ENCODE data around the gene TTLL10.

The TTLL10 gene

DNA sequence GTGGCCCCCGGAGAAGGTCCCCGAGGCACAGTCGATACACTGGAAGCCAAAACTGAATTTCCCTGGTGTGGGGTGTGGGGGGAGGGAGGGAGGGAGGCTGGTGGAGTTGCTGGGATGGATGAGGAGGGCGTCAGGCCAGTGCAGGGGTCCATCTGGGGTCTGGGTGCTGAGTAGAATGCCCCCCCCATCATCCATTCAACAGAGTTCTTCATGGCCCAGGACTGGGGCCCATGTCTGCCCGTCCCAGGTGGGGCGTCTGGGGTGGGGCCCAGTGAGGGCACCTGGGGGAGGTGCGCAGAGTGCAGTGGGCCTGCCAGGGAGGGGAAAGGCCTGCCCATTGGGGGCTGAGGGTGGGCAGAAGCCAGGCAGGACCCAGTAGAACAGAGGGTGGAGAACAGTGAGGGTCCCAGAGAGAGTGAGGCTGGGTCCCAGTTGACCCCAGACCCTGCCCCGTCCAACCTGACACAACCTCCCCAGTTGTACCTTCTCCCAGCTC, 30.8 kb downstream of the TTLL10 start:
- Histone ChIP-seq H3K9ac (ENCODE audit: low read depth, low read length) (no peak overlapping the region), H3K36me3 (ENCODE audit: insufficient read depth, low read length) (no peaks in the 10 kb centered on the region), H3K9me3 (ENCODE audit: control insufficient read depth, insufficient read depth, low read length) (no peaks in the 10 kb centered on the region), H3K4me1 (ENCODE audit: insufficient read depth, low read length) (peaks cover 7% of the 10 kb centered on the region; the same call in 1 of the 2 replicates)

DNA sequence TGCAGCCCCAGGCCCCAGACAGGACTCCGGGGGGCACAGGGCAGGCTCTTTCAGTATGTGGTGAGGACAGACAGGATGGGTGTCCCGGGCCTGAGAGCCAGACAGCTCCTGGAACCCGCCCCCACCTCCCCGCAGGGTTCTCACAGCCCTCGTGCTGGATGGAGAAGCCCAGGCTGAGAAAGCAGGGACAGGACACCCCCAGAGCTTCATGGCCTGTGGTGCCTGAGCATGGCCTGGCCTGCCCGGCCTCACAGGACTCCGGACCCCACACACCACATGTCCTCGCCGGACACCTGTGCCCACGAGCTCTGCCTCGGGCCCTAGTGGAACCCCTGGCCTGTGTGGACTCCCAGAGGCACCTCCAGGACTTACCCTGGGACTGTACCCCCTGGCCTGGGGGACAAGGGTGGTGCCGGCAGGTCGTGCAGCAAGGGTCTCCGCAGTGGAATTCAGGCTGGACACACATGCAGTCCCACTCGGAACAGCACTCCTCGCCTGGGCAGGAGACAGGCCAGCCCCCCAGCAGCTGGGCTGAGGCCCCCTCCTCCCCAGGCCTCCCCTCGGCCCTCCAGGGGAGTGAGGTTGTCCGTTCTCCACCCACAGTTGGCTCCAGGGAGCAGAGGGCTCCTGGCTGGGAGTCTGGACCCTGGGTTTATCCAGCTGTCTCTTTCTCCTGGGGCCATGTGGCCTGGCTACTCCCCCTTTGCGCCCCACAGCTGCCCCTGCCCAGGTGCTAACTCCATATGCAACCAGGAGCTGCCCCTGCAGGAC, 31.5 kb downstream of the TTLL10 start:
- Histone ChIP-seq H3K4me1 (ENCODE audit: insufficient read depth, low read length) (peaks cover 7% of the 10 kb centered on the region; the same call in 1 of the 2 replicates), H3K9me3 (ENCODE audit: control insufficient read depth, insufficient read depth, low read length) (no peaks in the 10 kb centered on the region), H3K36me3 (ENCODE audit: insufficient read depth, low read length) (no peaks in the 10 kb centered on the region), H3K9ac (ENCODE audit: low read depth, low read length) (no peak overlapping the region)

DNA sequence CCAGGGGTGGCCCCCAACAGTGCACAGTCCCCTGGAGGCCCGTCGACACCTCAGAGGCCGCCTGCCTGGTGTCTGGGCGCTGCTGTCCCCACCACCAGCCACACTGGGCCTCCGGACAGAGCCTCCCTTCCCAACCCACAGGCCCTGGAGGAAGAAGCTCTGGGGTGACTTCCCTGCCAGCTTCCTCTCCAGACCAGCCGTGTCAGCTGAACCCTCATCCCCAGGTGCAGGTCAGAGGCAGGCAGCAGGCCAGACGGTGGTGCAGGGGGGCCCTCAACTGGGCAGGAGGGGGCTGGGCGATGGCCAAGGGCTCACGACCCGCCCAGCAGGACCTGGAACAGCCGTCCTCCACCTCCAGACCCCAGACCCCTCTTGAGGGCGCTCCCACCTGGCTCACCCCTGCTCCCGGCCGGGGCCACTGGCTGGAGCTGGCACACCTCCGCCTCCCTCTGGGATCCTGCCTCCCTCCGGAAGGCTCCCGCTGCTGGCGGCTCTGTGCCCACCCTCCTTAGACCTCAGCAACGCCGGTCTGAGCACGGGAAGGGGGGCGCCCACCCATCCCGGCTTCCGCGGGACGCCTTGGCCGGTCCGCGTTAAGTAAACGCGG, 32.2 kb downstream of the TTLL10 start:
- Histone ChIP-seq H3K36me3 (ENCODE audit: insufficient read depth, low read length) (no peaks in the 10 kb centered on the region), H3K4me1 (ENCODE audit: insufficient read depth, low read length) (peaks cover 7% of the 10 kb centered on the region; the same call in 1 of the 2 replicates), H3K9ac (ENCODE audit: low read depth, low read length) (peak overlapping the region; percentile 32; the same call in 1 of the 2 replicates), H3K9me3 (ENCODE audit: control insufficient read depth, insufficient read depth, low read length) (no peaks in the 10 kb centered on the region)

DNA sequence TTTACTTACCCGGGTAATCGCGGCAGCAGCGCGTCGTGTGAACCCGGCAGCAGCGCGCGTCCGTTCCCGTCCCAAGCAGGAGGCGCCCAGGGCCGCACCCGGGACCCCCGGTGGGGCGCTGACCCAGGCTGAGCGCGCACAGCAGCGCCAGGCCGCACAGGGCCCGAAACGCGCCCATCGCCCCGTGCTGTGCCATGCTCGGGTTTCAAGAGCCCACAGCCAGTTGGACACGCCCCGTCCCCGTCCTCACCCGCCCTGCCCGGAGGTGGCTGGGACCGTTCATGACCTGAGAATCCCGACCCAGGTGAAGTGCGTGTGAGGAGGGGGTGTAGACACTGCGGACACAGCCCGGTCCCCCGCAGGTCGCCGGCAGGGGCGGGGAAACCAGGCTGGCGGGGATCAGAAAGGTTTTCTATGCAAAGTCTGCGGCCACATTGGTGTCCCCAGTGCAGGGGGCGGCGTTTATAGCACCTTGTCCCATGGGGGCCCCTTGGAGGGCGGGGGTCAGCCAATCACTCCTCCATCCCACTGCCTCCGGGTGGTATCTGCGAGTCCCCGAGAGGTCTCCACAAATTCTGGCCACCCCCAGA, 32.8 kb downstream of the TTLL10 start, which contains the start of gene TNFRSF18:
Gene TNFRSF18 (minus strand): TSS at position 217 of the 590 bp plus-strand sequence. CDS start 21 bp downstream, at position 196.
- Histone ChIP-seq H3K9ac (ENCODE audit: low read depth, low read length) (peak within 1 kb of the TSS; percentile 32), H3K4me1 (ENCODE audit: insufficient read depth, low read length) (peaks cover 7% of the 10 kb centered on the region; the same call in 1 of the 2 replicates), H3K36me3 (ENCODE audit: insufficient read depth, low read length) (no peaks in the 10 kb centered on the region), H3K9me3 (ENCODE audit: control insufficient read depth, insufficient read depth, low read length) (no peaks in the 10 kb centered on the region)

DNA sequence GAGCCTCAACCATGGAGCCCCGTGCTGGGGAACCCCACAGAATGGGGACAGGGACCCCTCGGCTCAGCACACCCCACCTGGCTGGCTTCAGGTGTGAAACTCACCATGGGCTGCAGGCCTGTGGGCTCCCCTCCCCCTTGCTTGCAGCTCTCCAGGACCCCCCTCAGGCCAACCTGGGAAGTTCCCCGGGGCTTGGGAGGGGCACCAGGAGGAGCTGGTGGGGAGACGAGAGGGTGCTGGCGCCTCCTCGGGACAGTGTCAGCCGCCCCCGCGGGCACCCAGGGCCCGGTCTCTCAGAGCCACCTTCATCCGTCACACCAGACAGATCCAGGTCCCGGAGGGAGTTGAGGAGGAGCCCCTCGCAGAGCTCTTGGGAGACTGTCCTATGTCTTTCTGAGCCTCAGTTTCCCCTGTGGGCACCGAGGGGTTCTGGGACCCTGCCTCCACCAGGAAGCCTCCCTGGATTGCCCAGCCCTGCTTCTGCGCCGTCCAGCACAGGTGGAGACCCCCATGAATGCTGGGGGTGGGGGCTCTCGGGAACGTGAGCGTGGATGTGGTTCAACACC, 33.4 kb downstream of the TTLL10 start:
- H3K9me3 ChIP-seq (ENCODE audit: control insufficient read depth, insufficient read depth, low read length) = no peaks in the 10 kb centered on the region
- peaks cover 7% of the 10 kb centered on the region; the same call in 1 of the 2 replicates for H3K4me1 ChIP-seq (ENCODE audit: insufficient read depth, low read length)
- H3K9ac ChIP-seq (ENCODE audit: low read depth, low read length) = peak overlapping the region; percentile 32; the same call in 1 of the 2 replicates
- H3K36me3 ChIP-seq (ENCODE audit: insufficient read depth, low read length) = no peaks in the 10 kb centered on the region

DNA sequence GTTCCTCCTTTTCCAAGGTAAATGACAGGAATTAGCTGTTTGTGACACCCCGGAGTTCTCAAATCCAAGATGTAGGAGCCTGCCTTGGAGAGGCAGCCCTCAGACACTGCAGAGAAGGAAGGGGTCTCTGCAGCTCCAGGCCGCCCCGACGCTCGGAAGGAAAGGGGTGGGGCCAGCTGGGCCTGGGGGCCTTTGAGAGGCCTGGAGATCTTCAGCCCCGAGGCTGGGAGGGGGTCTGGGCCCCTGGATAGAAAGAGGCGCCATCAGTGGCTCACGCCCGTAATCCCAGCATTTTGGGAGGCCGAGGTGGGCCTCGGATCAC, 33.9 kb downstream of the TTLL10 start:
- H3K9ac ChIP-seq (ENCODE audit: low read depth, low read length) = no peak overlapping the region
- H3K36me3 ChIP-seq (ENCODE audit: insufficient read depth, low read length) = no peaks in the 10 kb centered on the region
- H3K4me1 ChIP-seq (ENCODE audit: insufficient read depth, low read length) = peaks cover 7% of the 10 kb centered on the region; the same call in 1 of the 2 replicates
- no peaks in the 10 kb centered on the region for H3K9me3 ChIP-seq (ENCODE audit: control insufficient read depth, insufficient read depth, low read length)

DNA sequence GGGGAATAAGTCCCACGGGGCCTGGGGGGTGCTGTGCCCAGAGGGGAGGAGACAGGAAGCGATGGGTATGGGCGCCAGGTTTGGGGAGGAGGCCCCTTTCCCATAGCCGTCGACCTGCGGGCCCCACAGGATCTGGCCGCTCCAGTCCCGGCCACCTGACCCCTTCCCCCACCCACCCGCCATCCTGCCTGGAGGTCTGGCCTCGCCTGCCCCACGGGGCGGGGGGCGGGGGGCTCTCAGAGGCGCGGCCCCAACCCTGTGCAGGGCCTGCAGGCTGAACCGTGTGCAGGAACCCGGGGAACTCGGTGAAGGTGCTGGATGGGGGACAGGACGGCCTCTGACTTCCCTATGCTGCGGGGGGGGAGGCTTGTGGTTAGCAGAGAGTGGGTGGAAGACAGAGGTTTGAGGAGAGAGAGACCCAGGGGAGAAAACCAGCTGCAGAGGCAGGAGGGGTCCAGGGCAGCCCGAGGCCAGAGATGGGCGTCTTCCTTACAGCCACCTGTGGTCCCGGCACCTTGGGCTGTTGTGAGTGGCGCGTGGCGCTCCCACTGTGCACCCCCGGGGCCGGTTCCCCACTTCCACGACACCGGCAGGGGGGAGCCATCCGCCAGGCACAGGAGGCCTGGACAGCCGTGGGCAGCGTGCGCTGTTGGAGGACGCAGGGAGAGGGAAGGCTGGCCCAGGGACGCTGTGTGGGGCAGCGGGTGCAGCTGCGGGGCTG, 35.2 kb downstream of the TTLL10 start:
- H3K9ac ChIP-seq (ENCODE audit: low read depth, low read length) = no peak overlapping the region
- no peaks in the 10 kb centered on the region for H3K36me3 ChIP-seq (ENCODE audit: insufficient read depth, low read length)
- peaks cover 7% of the 10 kb centered on the region; the same call in 1 of the 2 replicates for H3K4me1 ChIP-seq (ENCODE audit: insufficient read depth, low read length)

DNA sequence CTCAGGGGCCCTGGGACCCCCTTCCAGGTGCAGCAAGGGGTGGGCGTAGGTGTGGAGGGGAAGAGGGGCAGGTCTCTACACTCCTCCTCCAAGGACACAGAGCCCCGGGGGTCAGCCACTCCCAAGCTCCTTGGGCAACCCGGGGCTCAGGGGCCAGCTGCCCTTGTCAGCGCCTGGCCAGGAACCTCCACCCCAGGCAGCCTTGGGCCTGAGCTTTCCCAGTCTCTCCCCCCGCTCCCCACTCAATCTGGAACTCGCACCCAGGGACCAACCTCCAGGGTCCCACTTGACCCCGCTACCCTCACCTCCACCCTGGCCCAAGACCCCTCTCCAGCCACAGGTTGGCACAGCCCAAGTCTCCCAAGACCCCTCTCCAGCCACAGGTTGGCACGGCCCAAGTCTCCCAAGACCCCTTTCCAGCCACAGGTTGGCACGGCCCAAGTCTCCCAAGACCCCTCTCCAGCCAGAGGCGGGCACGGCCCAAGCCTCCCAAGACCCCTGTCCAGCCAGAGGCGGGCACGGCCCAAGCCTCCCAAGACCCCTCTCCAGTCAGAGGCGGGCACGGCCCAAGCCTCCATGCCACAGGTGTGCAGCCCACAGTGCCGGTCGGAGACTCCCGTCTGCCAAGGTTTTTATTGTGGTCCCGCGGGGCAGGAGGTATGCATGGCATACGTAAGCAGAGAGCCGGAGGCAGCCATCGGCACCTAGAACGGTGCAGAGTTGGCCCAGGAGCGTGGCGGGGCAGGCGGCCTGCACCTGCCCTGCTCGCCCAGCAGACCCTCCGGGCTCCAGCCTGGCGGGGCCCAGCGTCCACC, 37.3 kb downstream of the TTLL10 start:
- H3K4me1 ChIP-seq (ENCODE audit: insufficient read depth, low read length) = peaks cover 7% of the 10 kb centered on the region; the same call in 1 of the 2 replicates
- no peak overlapping the region for H3K9ac ChIP-seq (ENCODE audit: low read depth, low read length)

More for the DNA sequence above, 35.2 kb downstream of the TTLL10 start:
- H3K9me3 ChIP-seq (ENCODE audit: control insufficient read depth, insufficient read depth, low read length) = no peaks in the 10 kb centered on the region

DNA sequence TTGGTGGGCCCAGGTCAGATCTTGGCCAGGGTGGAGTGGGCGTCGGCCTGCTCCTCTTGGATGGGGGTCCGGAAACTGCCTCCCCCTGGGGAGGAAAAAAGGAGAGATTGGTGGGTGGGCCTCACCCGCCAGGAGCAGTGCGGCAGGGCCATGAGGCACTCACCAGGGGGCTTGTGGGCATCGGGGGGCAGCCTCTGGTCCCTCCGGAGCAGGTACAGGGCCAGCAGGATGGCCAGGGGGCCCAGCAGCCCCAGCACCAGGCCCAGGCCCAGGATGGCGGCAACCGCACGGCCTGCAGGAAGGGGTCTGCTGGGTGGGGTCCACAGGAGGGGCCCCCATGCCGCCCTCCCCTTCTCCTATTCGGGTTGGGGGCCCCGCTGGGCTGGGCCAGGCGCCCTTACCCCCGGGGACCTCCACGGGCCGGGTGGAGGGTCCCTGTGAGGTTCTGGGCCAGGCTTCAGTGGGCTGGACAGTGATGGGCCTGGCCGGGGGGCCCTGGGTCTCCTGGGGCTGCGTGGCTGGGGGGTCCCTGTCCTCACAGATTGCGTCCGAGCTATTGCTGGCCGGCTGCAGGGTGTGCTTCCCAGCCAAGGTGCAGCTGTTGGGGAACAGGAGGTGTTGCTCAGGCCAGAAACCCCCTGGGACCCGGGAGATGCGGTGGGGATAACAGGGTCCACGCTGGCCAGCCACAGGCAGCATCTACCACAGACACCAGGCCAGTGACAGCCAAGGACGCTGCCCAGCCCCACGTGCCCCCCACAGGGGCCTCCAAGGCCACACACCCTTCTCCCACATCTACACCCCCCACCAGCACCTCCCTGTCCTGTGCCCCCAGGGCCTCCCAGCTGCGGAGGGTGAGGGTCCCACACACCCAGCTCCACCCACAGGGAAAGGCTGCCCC, 38.1 kb downstream of the TTLL10 start:
- H3K9ac ChIP-seq (ENCODE audit: low read depth, low read length) = no peak overlapping the region
- H3K36me3 ChIP-seq (ENCODE audit: insufficient read depth, low read length) = no peaks in the 10 kb centered on the region
- H3K4me1 ChIP-seq (ENCODE audit: insufficient read depth, low read length) = peaks cover 5% of the 10 kb centered on the region; the same call in 1 of the 2 replicates
- H3K9me3 ChIP-seq (ENCODE audit: control insufficient read depth, insufficient read depth, low read length) = no peaks in the 10 kb centered on the region

More for the DNA sequence above, 37.3 kb downstream of the TTLL10 start:
- H3K9me3 ChIP-seq (ENCODE audit: control insufficient read depth, insufficient read depth, low read length) = no peaks in the 10 kb centered on the region
- H3K36me3 ChIP-seq (ENCODE audit: insufficient read depth, low read length) = no peaks in the 10 kb centered on the region

DNA sequence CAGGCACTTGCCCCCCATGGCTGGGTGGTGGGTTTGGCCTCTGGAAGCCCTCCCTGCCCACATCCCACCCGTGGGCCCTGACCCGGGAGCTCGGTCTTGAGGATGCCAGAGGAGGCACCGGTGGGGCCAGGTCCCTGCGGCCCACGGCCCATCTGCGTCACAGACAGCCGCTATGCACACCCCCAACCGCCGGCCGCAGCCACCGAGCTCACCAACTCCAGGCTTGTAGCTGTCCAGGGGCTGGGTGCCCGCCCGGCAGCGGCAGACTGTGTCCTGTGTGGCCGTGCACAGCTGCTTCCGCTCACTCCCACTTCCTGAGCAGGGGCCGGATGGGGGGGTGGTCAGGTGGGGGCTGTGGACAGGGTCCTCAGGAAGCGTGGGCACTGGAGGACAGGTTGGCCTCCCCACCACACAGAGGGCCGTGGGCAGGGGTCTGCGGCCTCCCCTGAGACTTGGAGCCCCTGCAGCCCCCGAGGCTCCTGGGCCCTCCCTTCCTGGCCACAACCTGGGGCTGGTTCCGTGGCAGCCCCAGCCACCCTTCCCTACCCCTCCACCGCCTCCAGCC, 39.2 kb downstream of the TTLL10 start:
- Histone ChIP-seq H3K9ac (ENCODE audit: low read depth, low read length) (no peak overlapping the region), H3K36me3 (ENCODE audit: insufficient read depth, low read length) (no peaks in the 10 kb centered on the region), H3K4me1 (ENCODE audit: insufficient read depth, low read length) (peaks cover 3% of the 10 kb centered on the region; the same call in 1 of the 2 replicates), H3K9me3 (ENCODE audit: control insufficient read depth, insufficient read depth, low read length) (no peaks in the 10 kb centered on the region)

DNA sequence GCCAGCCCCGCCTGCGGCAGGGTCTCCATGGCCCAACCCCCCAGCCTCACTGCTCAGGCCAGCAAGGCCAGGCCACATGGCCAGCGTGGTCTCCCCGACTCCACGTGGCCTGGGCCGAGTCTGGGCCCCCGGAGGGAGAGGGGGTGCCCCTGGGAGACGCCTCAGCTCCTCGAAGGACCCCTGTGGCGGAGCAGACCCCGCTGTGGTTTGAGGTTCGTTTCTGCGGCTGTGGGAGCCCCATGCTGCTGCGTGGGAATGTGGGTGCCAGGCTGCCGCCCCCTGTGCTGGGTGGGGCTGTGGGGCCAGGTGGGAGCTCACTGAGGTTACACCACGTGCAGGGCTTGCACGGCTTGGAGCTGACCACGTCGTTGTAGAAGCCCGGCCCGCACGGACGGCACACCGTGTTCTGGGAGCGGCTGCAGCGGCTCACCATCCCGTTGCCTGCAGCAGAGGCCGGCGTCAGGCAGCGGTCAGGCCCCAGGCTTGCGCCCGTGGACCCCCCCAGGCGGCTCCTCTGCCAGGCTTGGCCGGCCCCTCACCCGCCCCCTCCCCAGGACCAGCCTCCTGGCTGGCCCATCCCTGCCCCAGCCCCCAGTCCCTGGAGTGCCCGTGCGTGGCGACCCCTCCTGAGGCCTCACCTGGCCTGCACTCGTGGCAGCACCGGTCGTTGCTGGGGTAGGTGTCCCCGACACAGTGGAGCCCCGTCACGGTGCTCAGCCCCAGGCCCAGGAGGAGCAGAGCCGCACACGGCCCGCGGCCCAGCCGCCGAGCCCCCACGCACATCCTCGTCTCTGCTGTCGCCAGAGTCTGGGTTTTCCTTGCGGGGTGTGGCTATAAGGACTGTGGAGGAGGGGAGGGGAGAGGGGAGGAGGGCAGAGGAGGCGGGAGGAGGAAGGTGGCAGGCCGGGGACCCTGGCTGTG, 39.9 kb downstream of the TTLL10 start, which contains the start of gene TNFRSF4:
Gene TNFRSF4 (minus strand): TSS at position 809 of the 921 bp plus-strand sequence. CDS start 26 bp downstream, at position 783.
- Histone ChIP-seq H3K4me1 (ENCODE audit: insufficient read depth, low read length) (no peaks in the 10 kb centered on the region), H3K9me3 (ENCODE audit: control insufficient read depth, insufficient read depth, low read length) (no peaks in the 10 kb centered on the region), H3K9ac (ENCODE audit: low read depth, low read length) (no peak within 1 kb of the TSS), H3K36me3 (ENCODE audit: insufficient read depth, low read length) (no peaks in the 10 kb centered on the region)
